ENCODE data around the gene TMEM203. TPM values are rescaled to one million over a fixed set of nuclear protein-coding genes. Genes with fewer than 3 reads are reported as not detected.
A peak's percentile ranks its signal among the peaks of the same experiment; 100 is the strongest.

TMEM203 gene
- polyA plus RNA-seq, 1 experiment = 43.8 TPM

GRCh38 chr9:137157618-137158415, 47.6 kb downstream of the TMEM203 start:
- CTCF ChIA-PET = interaction anchor here (0.9 to 1.2 kb wide), 3 partner anchors 19 to 69 kb away, joined by 3 to 5 read pairs (median 3); partner anchors contain the start of genes GRIN1 and RNF224
- no peak for DNase-seq (ENCODE audit: low read depth)

GRCh38 chr9:137156567-137157375, 48.7 kb downstream of the TMEM203 start:
- Histone ChIP-seq H3K4me3 (ENCODE audit: low read depth, low read length) (peak overlapping the region; percentile 37), H3K36me3 (ENCODE audit: control insufficient read depth, insufficient read depth, low read length) (no peaks in the 10 kb centered on the region), H3K27me3 (ENCODE audit: control insufficient read depth, insufficient read depth, low read length) (peaks cover 17% of the 10 kb centered on the region)
- CTCF ChIA-PET = interaction anchor here (0.9 to 1.2 kb wide), 2 partner anchors 17 to 20 kb away, joined by 3 read pairs; partner anchors contain the start of gene GRIN1
- POLR2A ChIA-PET = no interaction called here
- TF ChIP-seq, protein P1, sequence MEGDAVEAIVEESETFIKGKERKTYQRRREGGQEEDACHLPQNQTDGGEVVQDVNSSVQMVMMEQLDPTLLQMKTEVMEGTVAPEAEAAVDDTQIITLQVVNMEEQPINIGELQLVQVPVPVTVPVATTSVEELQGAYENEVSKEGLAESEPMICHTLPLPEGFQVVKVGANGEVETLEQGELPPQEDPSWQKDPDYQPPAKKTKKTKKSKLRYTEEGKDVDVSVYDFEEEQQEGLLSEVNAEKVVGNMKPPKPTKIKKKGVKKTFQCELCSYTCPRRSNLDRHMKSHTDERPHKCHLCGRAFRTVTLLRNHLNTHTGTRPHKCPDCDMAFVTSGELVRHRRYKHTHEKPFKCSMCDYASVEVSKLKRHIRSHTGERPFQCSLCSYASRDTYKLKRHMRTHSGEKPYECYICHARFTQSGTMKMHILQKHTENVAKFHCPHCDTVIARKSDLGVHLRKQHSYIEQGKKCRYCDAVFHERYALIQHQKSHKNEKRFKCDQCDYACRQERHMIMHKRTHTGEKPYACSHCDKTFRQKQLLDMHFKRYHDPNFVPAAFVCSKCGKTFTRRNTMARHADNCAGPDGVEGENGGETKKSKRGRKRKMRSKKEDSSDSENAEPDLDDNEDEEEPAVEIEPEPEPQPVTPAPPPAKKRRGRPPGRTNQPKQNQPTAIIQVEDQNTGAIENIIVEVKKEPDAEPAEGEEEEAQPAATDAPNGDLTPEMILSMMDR (IDR thresholded peaks at IDR 0.05; ENCODE audit: insufficient read depth, low read depth, low read length) = no peak
- DNase-seq (ENCODE audit: low read depth) = no peak

More at GRCh38 chr9:137157618-137158415, 47.6 kb downstream of the TMEM203 start:
- H3K36me3 ChIP-seq (ENCODE audit: control insufficient read depth, insufficient read depth, low read length) = no peaks in the 10 kb centered on the region
- peaks cover 21% of the 10 kb centered on the region for H3K27me3 ChIP-seq (ENCODE audit: control insufficient read depth, insufficient read depth, low read length)
- no peak overlapping the region for H3K4me3 ChIP-seq (ENCODE audit: low read depth, low read length)
- POLR2A ChIA-PET = no interaction called here
- TF ChIP-seq, protein P1 (IDR thresholded peaks at IDR 0.05; ENCODE audit: insufficient read depth, low read depth, low read length) = no peak

Small RNAs within 50 kb of the gene (small RNA-seq; reads per million reads assigned to genes)
- gene MIR3621 (ENCODE audit: insufficient read length, low read depth, low replicate concordance) = not detected

Other genes with a start within 250 kb of the TMEM203 start
- 0.31 and 0.58 TPM in 2 replicates for gene PTGDS, start 228.1 kb downstream of the TMEM203 start, polyA plus RNA-seq (2011; rRNA removed)
- 0.01 and 0.06 TPM in 2 replicates for gene LCNL1, start 222.7 kb downstream of the TMEM203 start, polyA plus RNA-seq (2011; rRNA removed)
- gene PAXX, start 213.2 kb downstream of the TMEM203 start, polyA plus RNA-seq (2011; rRNA removed) = 10.3 and 11.8 TPM in 2 replicates
- 3.9 and 4.0 TPM in 2 replicates for gene CLIC3, start 209.1 kb downstream of the TMEM203 start, polyA plus RNA-seq (2011; rRNA removed)
- 8.7 and 16.0 TPM in 2 replicates for gene ABCA2, start 177.4 kb downstream of the TMEM203 start, polyA plus RNA-seq (2011; rRNA removed)
- not detected in 2 replicates for gene FUT7, start 173.6 kb downstream of the TMEM203 start, polyA plus RNA-seq (2011; rRNA removed)
- gene NPDC1, start 159.5 kb downstream of the TMEM203 start, polyA plus RNA-seq (2011; rRNA removed) = 21.8 and 31.9 TPM in 2 replicates
- gene ENTPD2, start 151.6 kb downstream of the TMEM203 start, polyA plus RNA-seq (2011; rRNA removed) = not detected in 2 replicates
- gene SAPCD2, start 135.1 kb downstream of the TMEM203 start, polyA plus RNA-seq (2011; rRNA removed) = 5.1 and 8.6 TPM in 2 replicates
- gene UAP1L1, start 128.1 kb downstream of the TMEM203 start, polyA plus RNA-seq (2011; rRNA removed) = 2.8 and 5.6 TPM in 2 replicates
- gene MAN1B1, start 118.7 kb downstream of the TMEM203 start, polyA plus RNA-seq (2011; rRNA removed) = 53.0 and 80.0 TPM in 2 replicates
- gene DPP7, start 90.9 kb downstream of the TMEM203 start, polyA plus RNA-seq (2011; rRNA removed) = 66.7 and 94.4 TPM in 2 replicates
- gene GRIN1, start 66.5 kb downstream of the TMEM203 start, polyA plus RNA-seq (2011; rRNA removed) = 0.04 and 0.10 TPM in 2 replicates
- not detected in 2 replicates for gene LRRC26, start 35.6 kb downstream of the TMEM203 start, polyA plus RNA-seq (2011; rRNA removed)
- not detected in 2 replicates for gene TMEM210, start 33.6 kb downstream of the TMEM203 start, polyA plus RNA-seq (2011; rRNA removed)
- 14.6 and 25.5 TPM in 2 replicates for gene ANAPC2, start 17.1 kb downstream of the TMEM203 start, polyA plus RNA-seq (2011; rRNA removed)
- gene SSNA1, start 17.0 kb downstream of the TMEM203 start, polyA plus RNA-seq (2011; rRNA removed) = 53.8 and 81.4 TPM in 2 replicates
- gene TPRN, start 4.9 kb downstream of the TMEM203 start, polyA plus RNA-seq (2011; rRNA removed) = 2.9 and 3.5 TPM in 2 replicates
- gene NDOR1, start 52 bp upstream of the TMEM203 start, polyA plus RNA-seq (2011; rRNA removed) = 4.4 and 7.1 TPM in 2 replicates
- gene RNF208, start 16.6 kb upstream of the TMEM203 start, polyA plus RNA-seq (2011; rRNA removed) = 0.26 and 0.39 TPM in 2 replicates
- gene CYSRT1, start 19.5 kb upstream of the TMEM203 start, polyA plus RNA-seq (2011; rRNA removed) = 0.58 and 0.74 TPM in 2 replicates
- not detected in 2 replicates for gene RNF224, start 21.9 kb upstream of the TMEM203 start, polyA plus RNA-seq (2011; rRNA removed)
- not detected in 2 replicates for gene SLC34A3, start 25.3 kb upstream of the TMEM203 start, polyA plus RNA-seq (2011; rRNA removed)
- 263 and 385 TPM in 2 replicates for gene TUBB4B, start 35.6 kb upstream of the TMEM203 start, polyA plus RNA-seq (2011; rRNA removed)
- not detected in 2 replicates for gene STPG3, start 45.6 kb upstream of the TMEM203 start, polyA plus RNA-seq (2011; rRNA removed)
- 26.6 and 51.9 TPM in 2 replicates for gene NELFB, start 49.7 kb upstream of the TMEM203 start, polyA plus RNA-seq (2011; rRNA removed)
- gene TOR4A, start 72.1 kb upstream of the TMEM203 start, polyA plus RNA-seq (2011; rRNA removed) = 16.9 and 23.8 TPM in 2 replicates
- 0.17 TPM in 2 replicates for gene NRARP, start 96.6 kb upstream of the TMEM203 start, polyA plus RNA-seq (2011; rRNA removed)
- 4.9 and 5.4 TPM in 2 replicates for gene EXD3, start 217.5 kb upstream of the TMEM203 start, polyA plus RNA-seq (2011; rRNA removed)
- gene NOXA1, start 217.7 kb upstream of the TMEM203 start, polyA plus RNA-seq (2011; rRNA removed) = 0.20 and 0.32 TPM in 2 replicates
- gene ENTPD8, start 235.7 kb upstream of the TMEM203 start, polyA plus RNA-seq (2011; rRNA removed) = not detected in 2 replicates

Data from BJ (cell line).